Cardiac fibroblast (primary cell): Measurements from ENCODE around the gene ASIC3.
A peak's percentile ranks its signal among the peaks of the same experiment; 100 is the strongest.

Experiments used
- DNase-seq, 2 donors: peaks; one replicate each; pipeline versions ENCODE4 v3.0.0 to v3.0.0-alpha.2; 2010; ENCODE audit warnings: low read depth in 2 of 2
- H3K4me3 ChIP-seq, 2 donors: replicated peaks in 1 of 2; 1 replicate in 1 of 2; 2 replicates in 1 of 2; pipeline ENCODE4 v1.5.1; 2011; ENCODE audit warnings: low read depth in 2 of 2, low read length in 2 of 2, mild to moderate bottlenecking in 2 of 2, moderate library complexity in 1 of 2
- TF ChIP-seq, protein P1 (sequence below): IDR thresholded peaks from one replicate; pipeline ENCODE4 v1.5.1; 2011; ENCODE audit warnings: low read depth, mild to moderate bottlenecking, low read length, inconsistent platforms

The ASIC3 gene

DNA sequence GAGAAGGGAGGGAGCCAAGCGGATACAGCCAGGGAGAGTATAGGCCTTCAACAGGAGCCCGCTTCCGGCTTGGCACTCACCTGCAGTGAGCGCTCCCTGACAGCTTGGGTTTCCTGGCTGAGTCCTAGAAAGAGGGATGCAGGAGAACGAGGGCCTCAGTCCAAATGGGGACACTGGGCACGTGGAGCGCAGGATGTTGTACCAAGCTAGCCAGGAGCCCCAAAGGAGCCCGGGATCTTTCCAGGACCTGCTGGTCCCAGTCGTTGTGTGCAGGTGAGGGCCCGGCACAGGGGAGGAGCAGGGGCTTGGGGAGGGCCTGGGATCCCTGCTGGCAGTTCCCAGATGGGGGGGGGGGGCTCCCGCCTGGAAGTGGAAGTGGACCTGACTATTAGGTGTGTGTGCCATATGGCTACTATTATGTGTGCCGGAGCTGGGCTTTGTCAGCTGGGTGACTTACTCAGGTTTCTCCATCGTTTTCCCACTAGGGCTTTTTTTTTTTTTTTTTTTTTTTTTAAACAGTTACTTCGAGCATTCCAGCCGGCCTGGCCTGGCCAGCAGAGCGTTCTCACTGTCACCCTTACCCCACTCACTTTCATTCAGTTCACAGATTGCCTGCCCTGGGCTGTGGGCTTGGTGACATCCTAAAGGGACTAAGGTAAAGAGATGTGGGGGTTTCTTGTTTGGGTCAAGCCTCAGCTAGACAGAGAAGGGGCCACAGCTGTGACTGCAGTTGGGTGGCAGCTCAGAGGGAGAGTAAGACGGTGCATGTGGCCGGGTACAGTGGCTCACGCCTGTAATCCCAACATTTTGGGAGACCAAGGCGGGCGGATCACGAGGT is 41.8 kb downstream of the ASIC3 start:
- no peak overlapping the region for H3K4me3 ChIP-seq
- TF ChIP-seq, protein P1, sequence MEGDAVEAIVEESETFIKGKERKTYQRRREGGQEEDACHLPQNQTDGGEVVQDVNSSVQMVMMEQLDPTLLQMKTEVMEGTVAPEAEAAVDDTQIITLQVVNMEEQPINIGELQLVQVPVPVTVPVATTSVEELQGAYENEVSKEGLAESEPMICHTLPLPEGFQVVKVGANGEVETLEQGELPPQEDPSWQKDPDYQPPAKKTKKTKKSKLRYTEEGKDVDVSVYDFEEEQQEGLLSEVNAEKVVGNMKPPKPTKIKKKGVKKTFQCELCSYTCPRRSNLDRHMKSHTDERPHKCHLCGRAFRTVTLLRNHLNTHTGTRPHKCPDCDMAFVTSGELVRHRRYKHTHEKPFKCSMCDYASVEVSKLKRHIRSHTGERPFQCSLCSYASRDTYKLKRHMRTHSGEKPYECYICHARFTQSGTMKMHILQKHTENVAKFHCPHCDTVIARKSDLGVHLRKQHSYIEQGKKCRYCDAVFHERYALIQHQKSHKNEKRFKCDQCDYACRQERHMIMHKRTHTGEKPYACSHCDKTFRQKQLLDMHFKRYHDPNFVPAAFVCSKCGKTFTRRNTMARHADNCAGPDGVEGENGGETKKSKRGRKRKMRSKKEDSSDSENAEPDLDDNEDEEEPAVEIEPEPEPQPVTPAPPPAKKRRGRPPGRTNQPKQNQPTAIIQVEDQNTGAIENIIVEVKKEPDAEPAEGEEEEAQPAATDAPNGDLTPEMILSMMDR: no peak
- no peak for DNase-seq

DNA sequence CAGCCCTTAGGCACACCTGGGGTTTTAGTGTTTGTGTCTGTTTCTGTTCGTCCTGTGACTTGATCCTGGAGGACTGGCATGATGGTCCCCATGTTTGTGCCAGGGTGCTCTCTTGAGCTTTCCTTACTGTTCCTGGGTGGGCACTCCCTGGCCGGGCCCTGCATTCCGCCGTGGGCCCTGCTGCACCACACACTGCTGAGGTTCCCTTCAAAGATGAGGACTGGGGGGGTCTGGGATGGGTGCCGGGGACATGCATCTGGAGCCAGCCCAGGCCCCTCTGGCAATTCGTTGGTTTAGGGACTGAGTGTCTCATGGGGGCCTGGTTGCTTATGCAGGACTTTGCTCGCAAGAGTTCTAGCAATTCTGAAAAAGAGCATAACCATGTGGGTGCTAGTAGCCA is 42.7 kb downstream of the ASIC3 start:
- H3K4me3 ChIP-seq: no peak overlapping the region
- no peak for DNase-seq
- TF ChIP-seq, protein P1: no peak

DNA sequence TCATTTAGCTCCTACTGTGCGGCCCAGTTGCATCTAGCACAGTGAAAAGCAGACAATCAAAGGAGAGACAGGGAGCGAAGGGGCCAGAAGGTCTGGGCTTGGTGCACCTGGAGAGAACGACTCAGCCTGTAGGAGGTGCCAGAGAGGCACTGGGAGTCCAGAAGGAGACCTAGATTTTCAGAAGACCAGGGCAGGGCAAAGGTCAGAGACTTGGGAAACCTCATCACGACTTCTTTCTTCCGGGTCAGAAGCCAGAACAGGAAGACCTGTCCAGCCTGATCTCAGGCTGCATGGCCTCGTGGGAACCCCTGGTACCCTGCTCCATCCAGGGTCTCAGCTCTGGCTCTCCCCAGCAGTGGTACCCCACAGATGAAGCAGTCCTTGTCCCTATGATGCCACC is 43.1 kb downstream of the ASIC3 start:
- TF ChIP-seq, protein P1: peak; percentile 66
- no peak for DNase-seq
- H3K4me3 ChIP-seq: no peak overlapping the region

DNA sequence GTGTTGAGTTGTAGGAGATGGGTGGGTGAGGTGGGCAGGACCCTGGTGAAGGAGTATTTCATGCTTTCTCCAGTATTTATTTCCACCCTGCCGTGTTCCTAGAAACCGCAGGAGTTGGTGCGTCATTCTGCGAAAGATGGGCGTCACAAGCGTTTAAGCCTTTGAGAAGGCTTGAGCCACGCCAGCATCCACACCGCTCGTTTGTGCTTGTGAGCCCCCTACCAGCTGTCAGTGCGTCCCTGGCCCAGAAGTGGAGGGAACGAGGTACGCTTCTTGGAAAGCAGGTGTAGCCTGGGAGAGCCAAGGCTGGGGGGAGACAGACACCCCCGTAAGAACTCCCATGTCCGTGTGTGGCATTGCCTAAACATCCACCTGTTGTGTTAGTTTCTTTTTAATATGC is 43.7 kb downstream of the ASIC3 start:
- TF ChIP-seq, protein P1: no peak
- no peak for DNase-seq
- H3K4me3 ChIP-seq: no peak overlapping the region

DNA sequence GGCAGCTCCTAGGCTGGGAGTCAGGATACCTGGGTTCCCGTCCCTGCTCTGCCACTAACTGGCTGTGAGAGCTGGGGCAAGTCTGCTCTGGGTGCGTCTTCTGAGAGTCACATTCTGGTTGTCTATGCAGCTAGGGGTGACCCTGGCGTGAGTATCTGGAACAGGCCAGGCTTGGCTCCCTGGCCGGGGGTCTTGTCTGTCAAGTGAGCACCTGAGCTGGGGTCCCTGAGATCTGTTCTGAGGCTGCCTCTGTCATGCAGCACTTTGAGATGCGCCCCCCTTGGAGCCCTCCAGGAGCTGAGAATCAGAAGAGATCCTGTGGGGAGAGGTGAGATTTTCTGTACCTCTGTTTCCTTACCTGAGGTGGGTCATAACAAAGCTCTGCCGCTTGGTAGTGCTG is 45.4 kb downstream of the ASIC3 start:
- TF ChIP-seq, protein P1: no peak
- DNase-seq: no peak
- no peak overlapping the region for H3K4me3 ChIP-seq

DNA sequence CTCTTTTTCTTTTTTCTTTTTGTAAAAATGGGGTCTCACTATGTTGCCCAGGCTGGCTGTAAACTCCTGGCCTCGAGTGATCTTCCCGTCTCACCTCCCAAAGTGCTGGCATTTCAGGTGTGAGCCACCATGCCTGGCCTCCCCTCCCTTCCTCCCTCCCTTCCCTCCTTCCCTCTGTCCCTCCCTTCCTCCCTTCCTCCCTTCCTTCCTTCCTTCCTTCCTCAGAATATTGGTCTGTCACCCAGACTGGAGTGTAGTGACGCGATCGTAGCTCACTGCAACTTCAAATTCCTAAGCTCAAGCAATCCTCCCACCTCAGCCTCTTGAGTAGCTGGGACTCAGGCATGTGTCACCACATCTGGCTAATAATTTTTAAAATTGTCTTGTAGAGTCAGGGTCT is 46.3 kb downstream of the ASIC3 start:
- DNase-seq: peak in 1 of 2 donors; percentile 53
- no peak overlapping the region for H3K4me3 ChIP-seq
- TF ChIP-seq, protein P1: no peak
